Esophagus muscularis mucosa (tissue), 3 donors: ENCODE data around the gene NFKBIL1.

ENCODE experiments used
- CTCF ChIP-seq, 3 experiments: fragments of 200-600 bp in 2 of 3; fragments of 450-650 bp in 1 of 3; sonication (generic) in 2 of 3; IDR thresholded peaks; one replicate each; pipeline ENCODE4 v1.5.1; 2017 to 2019; ENCODE audit warnings: antibody characterized with exemption in 3 of 3, mild to moderate bottlenecking in 2 of 3, moderate library complexity in 1 of 3
- POLR2A ChIP-seq: fragments of 450-650 bp; IDR thresholded peaks from one replicate; pipeline ENCODE4 v1.6.1; 2017; ENCODE audit warnings: antibody characterized with exemption, moderate library complexity, mild to moderate bottlenecking, low read depth
- POLR2AphosphoS5 ChIP-seq, 2 donors: sonication (generic); formaldehyde crosslinking; IDR thresholded peaks; one replicate each; pipeline ENCODE4 v1.6.1; 2017; ENCODE audit warnings: antibody characterized with exemption in 2 of 2

DNA sequence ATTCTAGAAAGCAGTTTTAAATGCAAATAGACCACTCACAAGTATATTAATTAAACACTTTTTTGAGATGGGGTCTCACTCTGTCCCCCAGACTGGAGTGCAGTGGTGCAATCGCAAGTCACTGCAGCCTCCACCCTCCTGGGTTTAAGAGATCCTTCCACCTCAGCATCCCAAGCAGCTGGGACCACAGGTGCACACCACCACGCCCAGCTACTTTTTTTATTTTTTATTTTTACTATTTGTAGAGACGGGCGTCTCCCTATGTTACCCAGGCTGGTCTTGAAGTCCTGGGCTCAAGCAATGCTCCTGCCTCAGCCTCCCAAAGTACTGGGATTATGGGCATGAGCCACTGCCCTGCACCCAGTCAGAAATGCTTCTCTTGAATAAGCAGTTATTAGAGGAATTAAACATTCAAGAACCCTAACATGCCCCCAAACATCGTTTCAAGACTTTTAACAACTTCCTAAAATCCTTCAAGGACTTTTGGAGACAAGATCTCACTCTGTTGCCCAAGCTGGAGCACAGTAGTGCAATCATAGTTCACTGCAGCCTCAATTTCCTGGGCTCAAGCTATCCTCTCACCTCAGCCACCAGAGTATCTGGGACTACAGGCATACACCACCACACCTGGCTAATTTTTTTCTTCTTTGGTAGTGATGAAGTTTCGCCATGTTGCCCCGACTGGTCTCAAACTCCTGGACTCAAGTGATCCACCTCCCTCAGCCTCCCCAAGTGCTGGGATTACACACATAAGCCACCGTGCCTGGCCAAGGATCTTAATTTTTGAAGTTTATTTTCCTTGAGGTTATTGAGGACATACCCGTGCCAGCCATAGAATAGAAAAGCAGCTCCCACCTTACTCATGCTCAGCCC is 15.4 kb upstream of the NFKBIL1 start:
- no peak for TF ChIP-seq POLR2AphosphoS5 (IDR thresholded peaks at IDR 0.05)
- no peak for TF ChIP-seq CTCF (IDR thresholded peaks at IDR 0.05)
- TF ChIP-seq POLR2A, result no peak
